Tibial nerve (tissue), 4 donors: Measurements from ENCODE around the gene ACP6.

Experiments used
- CTCF ChIP-seq, 5 experiments: fragments of 200-600 bp in 3 of 5; fragments of 450-650 bp in 2 of 5; sonication (generic) in 3 of 5; IDR thresholded peaks; one replicate each; pipeline ENCODE4 v1.5.1; 2016 to 2019; ENCODE audit warnings: antibody characterized with exemption in 5 of 5, mild to moderate bottlenecking in 3 of 5, moderate library complexity in 2 of 5
- EP300 ChIP-seq, 2 donors: sonication (generic); formaldehyde crosslinking; IDR thresholded peaks; one replicate each; pipeline ENCODE4 v1.6.1; 2017; ENCODE audit warnings: antibody characterized with exemption in 2 of 2, mild to moderate bottlenecking in 1 of 2
- POLR2A ChIP-seq, 2 donors: fragments of 450-650 bp; IDR thresholded peaks; one replicate each; pipeline ENCODE4 v1.6.1; 2017; ENCODE audit warnings: antibody characterized with exemption in 2 of 2, mild to moderate bottlenecking in 2 of 2, moderate library complexity in 2 of 2

GRCh38 chr1:147611586-147611985 lies 58.7 kb downstream of the ACP6 start:
- no peak for TF ChIP-seq CTCF (IDR thresholded peaks at IDR 0.05)
- TF ChIP-seq POLR2A (IDR thresholded peaks at IDR 0.05): no peak
- TF ChIP-seq EP300 (IDR thresholded peaks at IDR 0.05): no peak
